B cell (primary cell): Measurements from ENCODE around the gene FSIP1.

Experiments
- EZH2 ChIP-seq: IDR thresholded peaks from 2 replicates; pipeline ENCODE4 v1.6.1; 2012; ENCODE audit warnings: borderline replicate concordance, low read depth, mild to moderate bottlenecking, moderate library complexity, low read length; ENCODE audit not compliant: insufficient read depth, poor library complexity, severe bottlenecking
- TF ChIP-seq, protein P1 (sequence below): fragments of 200-600 bp; IDR thresholded peaks from one replicate; pipeline ENCODE4 v1.8.0; 2022; ENCODE audit warnings: antibody characterized with exemption, mild to moderate bottlenecking

DNA sequence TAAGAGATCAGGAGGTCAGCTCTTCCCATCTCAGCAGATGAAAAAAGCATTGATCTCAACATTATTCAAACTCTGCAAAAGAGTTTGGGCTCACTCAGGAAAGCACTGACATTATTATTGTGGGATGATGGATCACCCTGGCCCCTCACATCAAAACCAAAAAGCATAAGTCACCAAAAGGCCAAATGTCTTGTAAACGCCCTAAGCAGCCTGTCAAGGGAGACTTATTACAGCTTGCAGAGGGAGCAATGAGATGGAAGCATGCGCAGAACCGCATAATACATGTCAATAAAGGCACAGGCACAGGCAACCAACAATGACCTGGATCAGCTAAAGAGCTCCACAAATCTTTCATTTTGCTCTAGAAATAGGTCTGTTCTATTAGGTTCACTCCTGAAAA is 4.6 kb downstream of the FSIP1 start:
- TF ChIP-seq, protein P1, sequence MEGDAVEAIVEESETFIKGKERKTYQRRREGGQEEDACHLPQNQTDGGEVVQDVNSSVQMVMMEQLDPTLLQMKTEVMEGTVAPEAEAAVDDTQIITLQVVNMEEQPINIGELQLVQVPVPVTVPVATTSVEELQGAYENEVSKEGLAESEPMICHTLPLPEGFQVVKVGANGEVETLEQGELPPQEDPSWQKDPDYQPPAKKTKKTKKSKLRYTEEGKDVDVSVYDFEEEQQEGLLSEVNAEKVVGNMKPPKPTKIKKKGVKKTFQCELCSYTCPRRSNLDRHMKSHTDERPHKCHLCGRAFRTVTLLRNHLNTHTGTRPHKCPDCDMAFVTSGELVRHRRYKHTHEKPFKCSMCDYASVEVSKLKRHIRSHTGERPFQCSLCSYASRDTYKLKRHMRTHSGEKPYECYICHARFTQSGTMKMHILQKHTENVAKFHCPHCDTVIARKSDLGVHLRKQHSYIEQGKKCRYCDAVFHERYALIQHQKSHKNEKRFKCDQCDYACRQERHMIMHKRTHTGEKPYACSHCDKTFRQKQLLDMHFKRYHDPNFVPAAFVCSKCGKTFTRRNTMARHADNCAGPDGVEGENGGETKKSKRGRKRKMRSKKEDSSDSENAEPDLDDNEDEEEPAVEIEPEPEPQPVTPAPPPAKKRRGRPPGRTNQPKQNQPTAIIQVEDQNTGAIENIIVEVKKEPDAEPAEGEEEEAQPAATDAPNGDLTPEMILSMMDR, result no peak
- no peak for TF ChIP-seq EZH2
